Loucy (cell line): ENCODE measurements around the gene GTPBP1.

Experiments
- H2AFZ ChIP-seq: fragments of 200-600 bp; sonication (generic); 2 replicates; pipeline ENCODE4 v1.6.0; 2016; ENCODE audit warnings: antibody characterized with exemption, mild to moderate bottlenecking, low read length, moderate library complexity
- H3F3A ChIP-seq: fragments of 200-600 bp; 2 replicates; pipeline ENCODE4 v1.6.0; 2016; ENCODE audit warnings: antibody characterized with exemption, low read depth, mild to moderate bottlenecking
- H3K27me3 ChIP-seq: fragments of 200-600 bp; sonication (generic); 2 replicates; pipeline ENCODE4 v1.6.1; 2014; ENCODE audit warnings: low read length, mild to moderate bottlenecking; ENCODE audit not compliant: insufficient read depth, poor library complexity, severe bottlenecking
- H3K36me3 ChIP-seq: fragments of 200-600 bp; sonication (generic); 2 replicates; pipeline ENCODE4 v1.6.1; 2016; ENCODE audit warnings: low read length; ENCODE audit not compliant: insufficient read depth
- H3K4me1 ChIP-seq: fragments of 200-600 bp; sonication (generic); 2 replicates; pipeline ENCODE4 v1.5.1; 2014; ENCODE audit warnings: low read length, mild to moderate bottlenecking; ENCODE audit not compliant: insufficient read depth, poor library complexity, severe bottlenecking
- H3K4me2 ChIP-seq: fragments of 200-600 bp; sonication (generic); 2 replicates; pipeline ENCODE4 v1.6.0; 2014; ENCODE audit warnings: antibody characterized with exemption, low read length, low read depth, mild to moderate bottlenecking; ENCODE audit not compliant: poor library complexity, severe bottlenecking
- H3K4me3 ChIP-seq: fragments of 200-600 bp; sonication (generic); 2 replicates; pipeline ENCODE4 v1.5.1; 2014; ENCODE audit warnings: low read length, mild to moderate bottlenecking, mixed read lengths; ENCODE audit not compliant: poor library complexity, severe bottlenecking
- H3K79me2 ChIP-seq: fragments of 200-600 bp; sonication (generic); 2 replicates; pipeline ENCODE4 v1.6.1; 2014; ENCODE audit warnings: low read length; ENCODE audit not compliant: insufficient read depth
- H3K9ac ChIP-seq: fragments of 200-600 bp; sonication (generic); 2 replicates; pipeline ENCODE4 v1.6.0; 2014; ENCODE audit warnings: mild to moderate bottlenecking, low read depth, low read length, moderate library complexity; ENCODE audit not compliant: poor library complexity, severe bottlenecking
- H3K9me2 ChIP-seq: fragments of 200-600 bp; sonication (generic); replicated peaks from 2 replicates; pipeline ENCODE4 v1.6.1; 2016; ENCODE audit warnings: low read depth, low read length, mixed read lengths
- H3K9me3 ChIP-seq: fragments of 200-600 bp; sonication (generic); 2 replicates; pipeline ENCODE4 v1.6.1; 2014; ENCODE audit warnings: mild to moderate bottlenecking, antibody characterized with exemption, low read length, low read depth; ENCODE audit not compliant: insufficient read depth
- H4K20me1 ChIP-seq: fragments of 200-600 bp; sonication (generic); 2 replicates; pipeline ENCODE4 v1.6.0; 2014; ENCODE audit warnings: antibody characterized with exemption, low read length, mild to moderate bottlenecking; ENCODE audit not compliant: insufficient read depth, poor library complexity, severe bottlenecking
- EZH2phosphoT487 ChIP-seq: fragments of 200-600 bp; IDR thresholded peaks from 2 replicates; pipeline ENCODE4 v1.6.1; 2018; ENCODE audit warnings: antibody characterized with exemption, mild to moderate bottlenecking, moderate library complexity, borderline replicate concordance
- TF ChIP-seq, protein P1 (sequence below): fragments of 200-600 bp; sonication (generic); conservative IDR thresholded peaks from 2 replicates; pipeline ENCODE4 v1.5.1; 2014; ENCODE audit warnings: mild to moderate bottlenecking, antibody characterized with exemption, low read length

Gene GTPBP1

DNA sequence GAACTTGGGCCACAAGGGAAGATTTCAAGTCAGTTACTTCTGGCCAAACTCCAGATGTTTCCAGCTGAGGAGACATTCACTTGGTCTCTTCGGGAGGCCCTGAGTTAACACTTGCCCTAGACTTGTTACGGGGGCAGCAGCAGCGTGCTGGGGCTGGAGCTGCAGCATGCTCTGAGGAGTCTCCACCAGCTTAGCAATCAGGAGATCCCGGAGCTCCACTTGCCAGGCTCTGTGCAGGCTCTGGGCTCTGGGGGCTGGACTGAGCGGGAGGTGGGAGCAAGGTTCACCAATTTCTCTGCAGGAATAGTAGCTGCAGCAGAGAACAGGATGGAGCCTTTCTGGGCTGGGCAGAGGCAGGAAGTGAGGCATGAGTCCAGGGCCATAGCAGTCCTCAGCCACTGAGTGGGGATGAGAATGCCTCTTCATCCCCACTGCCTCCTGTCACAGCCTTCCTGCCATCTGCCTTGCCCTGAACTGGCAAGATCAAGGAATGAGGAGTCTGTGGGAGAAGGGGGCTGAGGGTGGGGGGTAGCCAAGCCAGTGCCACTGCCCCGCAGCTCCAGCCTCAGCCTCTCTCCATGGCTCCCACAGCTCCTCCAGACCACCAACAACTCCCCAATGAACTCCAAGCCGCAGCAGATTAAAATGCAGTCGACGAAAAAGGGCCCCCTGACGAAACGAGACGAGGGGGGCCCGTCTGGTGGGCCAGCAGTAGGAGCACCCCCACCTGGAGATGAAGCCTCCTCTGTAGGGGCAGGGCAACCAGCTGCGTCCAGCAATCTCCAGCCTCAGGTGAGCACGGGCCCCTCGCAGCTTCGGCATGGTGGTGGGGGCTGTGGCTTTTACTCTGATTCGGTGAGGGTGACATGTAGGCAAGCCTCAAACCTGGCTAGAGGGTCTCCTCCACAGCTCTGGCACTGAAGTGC is 23.4 kb downstream of the GTPBP1 start:
- no peak overlapping the region for H3K4me3 ChIP-seq
- no peak overlapping the region for H3K4me2 ChIP-seq
- H3K9me2 ChIP-seq = no peaks in the 10 kb centered on the region
- H3K9me3 ChIP-seq = no peaks in the 10 kb centered on the region
- no peaks in the 10 kb centered on the region for H3K4me1 ChIP-seq
- no peaks in the 10 kb centered on the region for H3K27me3 ChIP-seq
- peaks cover 84% of the 10 kb centered on the region; the same call in 1 of the 2 replicates for H3K36me3 ChIP-seq
- H4K20me1 ChIP-seq = peaks cover 3% of the 10 kb centered on the region
- H2AFZ ChIP-seq = no peak overlapping the region
- H3F3A ChIP-seq = no peaks in the 10 kb centered on the region
- no peak for TF ChIP-seq EZH2phosphoT487
- TF ChIP-seq, protein P1, sequence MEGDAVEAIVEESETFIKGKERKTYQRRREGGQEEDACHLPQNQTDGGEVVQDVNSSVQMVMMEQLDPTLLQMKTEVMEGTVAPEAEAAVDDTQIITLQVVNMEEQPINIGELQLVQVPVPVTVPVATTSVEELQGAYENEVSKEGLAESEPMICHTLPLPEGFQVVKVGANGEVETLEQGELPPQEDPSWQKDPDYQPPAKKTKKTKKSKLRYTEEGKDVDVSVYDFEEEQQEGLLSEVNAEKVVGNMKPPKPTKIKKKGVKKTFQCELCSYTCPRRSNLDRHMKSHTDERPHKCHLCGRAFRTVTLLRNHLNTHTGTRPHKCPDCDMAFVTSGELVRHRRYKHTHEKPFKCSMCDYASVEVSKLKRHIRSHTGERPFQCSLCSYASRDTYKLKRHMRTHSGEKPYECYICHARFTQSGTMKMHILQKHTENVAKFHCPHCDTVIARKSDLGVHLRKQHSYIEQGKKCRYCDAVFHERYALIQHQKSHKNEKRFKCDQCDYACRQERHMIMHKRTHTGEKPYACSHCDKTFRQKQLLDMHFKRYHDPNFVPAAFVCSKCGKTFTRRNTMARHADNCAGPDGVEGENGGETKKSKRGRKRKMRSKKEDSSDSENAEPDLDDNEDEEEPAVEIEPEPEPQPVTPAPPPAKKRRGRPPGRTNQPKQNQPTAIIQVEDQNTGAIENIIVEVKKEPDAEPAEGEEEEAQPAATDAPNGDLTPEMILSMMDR = no peak
- H3K9ac ChIP-seq = no peak overlapping the region
- H3K79me2 ChIP-seq = no peaks in the 10 kb centered on the region

DNA sequence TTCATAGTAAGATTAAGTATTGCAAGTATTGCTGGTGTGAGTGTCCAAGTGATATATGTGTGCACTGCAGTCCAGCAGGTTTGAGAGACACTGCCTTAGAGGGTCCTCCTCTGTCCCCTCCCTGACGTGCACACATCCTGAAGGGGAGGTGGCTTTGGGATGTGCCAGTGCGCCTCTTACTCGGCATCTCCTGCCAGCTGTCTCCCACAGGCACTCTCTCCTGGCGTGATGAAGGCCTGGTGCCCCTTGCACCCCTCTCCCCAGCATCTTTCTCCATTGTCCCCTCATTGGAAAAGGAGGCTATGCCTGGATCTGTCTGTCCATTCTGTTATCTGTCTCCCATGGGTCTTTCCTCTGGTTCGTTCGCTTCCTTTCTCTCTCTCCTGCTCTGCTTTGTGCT is 24.2 kb downstream of the GTPBP1 start:
- H3K9me3 ChIP-seq = no peaks in the 10 kb centered on the region
- H3K36me3 ChIP-seq = peaks cover 81% of the 10 kb centered on the region; the same call in 1 of the 2 replicates
- no peaks in the 10 kb centered on the region for H3K27me3 ChIP-seq
- H4K20me1 ChIP-seq = peaks cover 3% of the 10 kb centered on the region
- no peaks in the 10 kb centered on the region for H3F3A ChIP-seq
- no peak overlapping the region for H2AFZ ChIP-seq
- no peak overlapping the region for H3K4me2 ChIP-seq
- TF ChIP-seq, protein P1 = no peak
- no peak for TF ChIP-seq EZH2phosphoT487
- no peaks in the 10 kb centered on the region for H3K4me1 ChIP-seq
- H3K4me3 ChIP-seq = no peak overlapping the region
- H3K9me2 ChIP-seq = no peaks in the 10 kb centered on the region
- H3K79me2 ChIP-seq = no peaks in the 10 kb centered on the region
- H3K9ac ChIP-seq = no peak overlapping the region

DNA sequence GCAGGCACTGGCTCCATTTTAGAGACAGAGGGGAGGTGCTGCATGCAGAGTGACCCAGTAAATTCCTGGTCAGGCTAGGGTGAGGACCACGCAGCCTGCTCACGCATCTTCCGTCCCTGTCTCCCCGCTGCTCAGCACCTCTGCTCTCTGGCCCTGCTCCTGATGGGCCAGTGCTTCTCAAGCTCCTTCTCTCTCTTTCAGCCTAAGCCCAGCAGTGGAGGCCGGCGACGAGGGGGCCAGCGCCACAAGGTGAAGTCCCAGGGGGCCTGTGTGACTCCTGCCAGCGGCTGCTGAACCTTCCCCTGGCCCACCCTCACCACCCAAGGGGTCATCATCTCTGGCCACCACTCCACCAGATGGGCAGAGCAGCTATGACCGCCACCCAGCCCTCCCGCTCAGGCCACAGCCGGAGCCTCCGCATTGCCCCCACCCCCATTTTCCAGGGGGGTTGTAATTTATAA is 24.7 kb downstream of the GTPBP1 start:
- no peak overlapping the region for H3K9ac ChIP-seq

More for the DNA sequence above, 24.7 kb downstream of the GTPBP1 start:
- Histone ChIP-seq H3K79me2 (no peaks in the 10 kb centered on the region), H3K36me3 (peaks cover 81% of the 10 kb centered on the region; the same call in 1 of the 2 replicates), H3K9me2 (no peaks in the 10 kb centered on the region), H3K4me1 (no peaks in the 10 kb centered on the region), H2AFZ (no peak overlapping the region), H3F3A (no peaks in the 10 kb centered on the region), H3K4me3 (no peak overlapping the region), H3K4me2 (no peak overlapping the region), H3K27me3 (no peaks in the 10 kb centered on the region), H4K20me1 (peaks cover 3% of the 10 kb centered on the region), H3K9me3 (no peaks in the 10 kb centered on the region)
- TF ChIP-seq, protein P1 = no peak
- TF ChIP-seq EZH2phosphoT487 = no peak
